Measurements from ENCODE around the gene GALNT11. TPM values are rescaled to one million over a fixed set of nuclear protein-coding genes. Genes with fewer than 3 reads are reported as not detected.

GALNT11 gene
- polyA plus RNA-seq, 3 donors = 17.7 to 25.9 (median 20.6) TPM

GRCh38 chr7:152161171-152161570, 135.7 kb downstream of the GALNT11 start:
- Mint-ChIP-seq H3K4me3 (no peak overlapping the region), H3K36me3 (peaks cover 66 to 79% of the 10 kb centered on the region in 2 donors), H3K9me3 (peaks cover 0 to 2% (median 0%) of the 10 kb centered on the region in 7 donors), H3K27me3 (ENCODE audit: low read depth in 3 of 3) (no peaks in the 10 kb centered on the region), H3K4me1 (peaks cover 20% of the 10 kb centered on the region), H3K27ac (no peak overlapping the region)
- Histone ChIP-seq H3K4me1 (ENCODE audit: control insufficient read depth in 1 of 2, insufficient read depth in 2 of 2, low read length in 2 of 2) (peaks cover 18 to 22% of the 10 kb centered on the region in 2 donors), H3K9me3 (replicated peaks in 1 of 2; ENCODE audit: control insufficient read depth in 1 of 2, insufficient read depth in 1 of 2, low read length in 2 of 2) (no peaks in the 10 kb centered on the region), H3K36me3 (replicated peaks in 1 of 2; ENCODE audit: control insufficient read depth in 1 of 2, insufficient read depth in 2 of 2, low read length in 2 of 2) (peaks cover 58 to 86% of the 10 kb centered on the region in 2 donors), H3K9ac (ENCODE audit: insufficient read depth, low read length, poor library complexity, severe bottlenecking) (no peak overlapping the region), H3K27me3 (ENCODE audit: control insufficient read depth in 2 of 2, insufficient read depth in 2 of 2, low read length in 2 of 2) (no peaks in the 10 kb centered on the region), H3K4me3 (replicated peaks in 1 of 3; ENCODE audit: low read depth in 2 of 3, low read length in 3 of 3) (no peak overlapping the region), H2AFZ (ENCODE audit: insufficient read depth, low read depth, low read length, poor library complexity, severe bottlenecking) (no peak overlapping the region), H3K27ac (ENCODE audit: low read depth in 1 of 2, low read length in 2 of 2) (no peak overlapping the region), H3K4me2 (replicated peaks; ENCODE audit: extremely low read depth, low read length, poor library complexity, severe bottlenecking) (no peak overlapping the region), H3K79me2 (ENCODE audit: insufficient read depth, low read length) (peaks cover 4% of the 10 kb centered on the region), H4K20me1 (ENCODE audit: insufficient read depth, low read length) (peaks cover 56% of the 10 kb centered on the region)
- intact Hi-C loops (cut with micrococcal nuclease) = no loop called here
- DNase-seq = no peak
- TF ChIP-seq, protein P1, sequence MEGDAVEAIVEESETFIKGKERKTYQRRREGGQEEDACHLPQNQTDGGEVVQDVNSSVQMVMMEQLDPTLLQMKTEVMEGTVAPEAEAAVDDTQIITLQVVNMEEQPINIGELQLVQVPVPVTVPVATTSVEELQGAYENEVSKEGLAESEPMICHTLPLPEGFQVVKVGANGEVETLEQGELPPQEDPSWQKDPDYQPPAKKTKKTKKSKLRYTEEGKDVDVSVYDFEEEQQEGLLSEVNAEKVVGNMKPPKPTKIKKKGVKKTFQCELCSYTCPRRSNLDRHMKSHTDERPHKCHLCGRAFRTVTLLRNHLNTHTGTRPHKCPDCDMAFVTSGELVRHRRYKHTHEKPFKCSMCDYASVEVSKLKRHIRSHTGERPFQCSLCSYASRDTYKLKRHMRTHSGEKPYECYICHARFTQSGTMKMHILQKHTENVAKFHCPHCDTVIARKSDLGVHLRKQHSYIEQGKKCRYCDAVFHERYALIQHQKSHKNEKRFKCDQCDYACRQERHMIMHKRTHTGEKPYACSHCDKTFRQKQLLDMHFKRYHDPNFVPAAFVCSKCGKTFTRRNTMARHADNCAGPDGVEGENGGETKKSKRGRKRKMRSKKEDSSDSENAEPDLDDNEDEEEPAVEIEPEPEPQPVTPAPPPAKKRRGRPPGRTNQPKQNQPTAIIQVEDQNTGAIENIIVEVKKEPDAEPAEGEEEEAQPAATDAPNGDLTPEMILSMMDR (IDR thresholded peaks at IDR 0.05) = no peak

- Histone ChIP-seq H3K9me3 (replicated peaks in 1 of 2; ENCODE audit: control insufficient read depth in 1 of 2, insufficient read depth in 1 of 2, low read length in 2 of 2) (no peaks in the 10 kb centered on the region), H2AFZ (ENCODE audit: insufficient read depth, low read depth, low read length, poor library complexity, severe bottlenecking) (no peak overlapping the region), H3K4me3 (replicated peaks in 1 of 3; ENCODE audit: low read depth in 2 of 3, low read length in 3 of 3) (no peak overlapping the region), H3K27me3 (ENCODE audit: control insufficient read depth in 2 of 2, insufficient read depth in 2 of 2, low read length in 2 of 2) (no peaks in the 10 kb centered on the region), H3K79me2 (ENCODE audit: insufficient read depth, low read length) (peaks cover 4% of the 10 kb centered on the region), H3K27ac (ENCODE audit: low read depth in 1 of 2, low read length in 2 of 2) (no peak overlapping the region), H3K4me1 (ENCODE audit: control insufficient read depth in 1 of 2, insufficient read depth in 2 of 2, low read length in 2 of 2) (peaks cover 18 to 22% of the 10 kb centered on the region in 2 donors), H4K20me1 (ENCODE audit: insufficient read depth, low read length) (peaks cover 56% of the 10 kb centered on the region), H3K36me3 (replicated peaks in 1 of 2; ENCODE audit: control insufficient read depth in 1 of 2, insufficient read depth in 2 of 2, low read length in 2 of 2) (peaks cover 59 to 86% of the 10 kb centered on the region in 2 donors), H3K9ac (ENCODE audit: insufficient read depth, low read length, poor library complexity, severe bottlenecking) (no peak overlapping the region), H3K4me2 (replicated peaks; ENCODE audit: extremely low read depth, low read length, poor library complexity, severe bottlenecking) (no peak overlapping the region)
- no peaks in the 10 kb centered on the region for H3K27me3 Mint-ChIP-seq (ENCODE audit: low read depth in 3 of 3)
- no peak overlapping the region for H3K4me3 Mint-ChIP-seq
- peak overlapping the region in 4 of 7 donors; percentile 13 to 72 (median 27) for H3K27ac Mint-ChIP-seq
- intact Hi-C loops (cut with micrococcal nuclease) = no loop called here
- H3K9me3 Mint-ChIP-seq = peaks cover 0 to 2% (median 0%) of the 10 kb centered on the region in 7 donors
- H3K36me3 Mint-ChIP-seq = peaks cover 65 to 80% of the 10 kb centered on the region in 2 donors
- WGBS (ENCODE audit: insufficient coverage) = 100% methylated on average over 1 of the region's 6 CpGs
- peaks cover 20% of the 10 kb centered on the region for H3K4me1 Mint-ChIP-seq
- DNase-seq = no peak
- TF ChIP-seq, protein P1 (IDR thresholded peaks at IDR 0.05) = no peak
Observed at GRCh38 chr7:152162287-152162686, 136.8 kb downstream of the GALNT11 start.

Small RNAs within 50 kb of the gene (small RNA-seq; reads per million reads assigned to genes)
- gene RF00017 (ENCODE audit: insufficient read length, low read depth) = not detected

Other genes starting within 250 kb of the GALNT11 start
- 10 to 100 TPM; 29.2 to 59.8 (median 30.9) TPM for gene PRKAG2, start 148.6 kb upstream of the GALNT11 start, polyA plus RNA-seq
- not detected for gene GALNTL5, start 69.2 kb upstream of the GALNT11 start, polyA plus RNA-seq

All from CD14-positive monocyte (primary cell).